ENCODE measurements around the gene PRR29. TPM values are rescaled to one million over a fixed set of nuclear protein-coding genes. Genes with fewer than 3 reads are reported as not detected.
A peak's percentile ranks its signal among the peaks of the same experiment; 100 is the strongest.

The PRR29 gene
- total RNA-seq, 4 donors from 2014 or later, result 0.29 to 2.8 (median 1.5) TPM; not detected in 1

GRCh38 chr17:63984236-63984635 lies 13.9 kb upstream of the PRR29 start:
- H3K27me3 ChIP-seq, result no peaks in the 10 kb centered on the region
- H3K27ac ChIP-seq, result peak overlapping the region; percentile 52

GRCh38 chr17:63984651-63985386 lies 13.3 kb upstream of the PRR29 start:
- TF ChIP-seq CTCF (IDR thresholded peaks at IDR 0.05) (no peak), POLR2A (IDR thresholded peaks at IDR 0.05) (no peak)
- peak overlapping the region; percentile 52 to 67 for H3K27ac ChIP-seq
- H3K4me1 ChIP-seq, result no peaks in the 10 kb centered on the region
- no peak overlapping the region for H3K4me3 ChIP-seq
- intact Hi-C loops (cut with DNase I; ENCODE audit: low total_unique reads), result no loop called here
- H3K36me3 ChIP-seq, result no peaks in the 10 kb centered on the region
- no peaks in the 10 kb centered on the region for H3K27me3 ChIP-seq
- H3K9me3 ChIP-seq, result no peaks in the 10 kb centered on the region
- DNase-seq, result peak in 1 of 2 donors; percentile 60

More at GRCh38 chr17:63984236-63984635, 13.9 kb upstream of the PRR29 start:
- Histone ChIP-seq H3K4me1 (no peaks in the 10 kb centered on the region), H3K9me3 (no peaks in the 10 kb centered on the region), H3K4me3 (no peak overlapping the region), H3K36me3 (no peaks in the 10 kb centered on the region)
- intact Hi-C loops (cut with DNase I; ENCODE audit: low total_unique reads), result no loop called here
- DNase-seq, result no peak
- TF ChIP-seq CTCF (IDR thresholded peaks at IDR 0.05), result no peak
- no peak for TF ChIP-seq POLR2A (IDR thresholded peaks at IDR 0.05)

- Histone ChIP-seq H3K36me3 (no peaks in the 10 kb centered on the region), H3K4me3 (no peak overlapping the region), H3K27me3 (peaks cover 0 to 4% of the 10 kb centered on the region in 2 donors), H3K27ac (peak overlapping the region; percentile 20 to 67), H3K9me3 (no peaks in the 10 kb centered on the region), H3K4me1 (no peaks in the 10 kb centered on the region)
- intact Hi-C loops (cut with DNase I; ENCODE audit: low total_unique reads), result no loop called here
- no peak for DNase-seq
- TF ChIP-seq POLR2A (IDR thresholded peaks at IDR 0.05) (no peak), CTCF (IDR thresholded peaks at IDR 0.05) (no peak)
Measured at GRCh38 chr17:63985387-63986140, 12.6 kb upstream of the PRR29 start.

GRCh38 chr17:63986821-63987220 lies 11.3 kb upstream of the PRR29 start:
- no peak overlapping the region for H3K4me3 ChIP-seq
- H3K4me1 ChIP-seq, result no peaks in the 10 kb centered on the region
- H3K36me3 ChIP-seq, result no peaks in the 10 kb centered on the region
- no peaks in the 10 kb centered on the region for H3K9me3 ChIP-seq
- intact Hi-C loops (cut with DNase I; ENCODE audit: low total_unique reads), result no loop called here
- H3K27ac ChIP-seq, result peak overlapping the region in 1 of 2 donors; percentile 33
- TF ChIP-seq CTCF (IDR thresholded peaks at IDR 0.05) (no peak), POLR2A (IDR thresholded peaks at IDR 0.05) (no peak)
- DNase-seq, result no peak
- H3K27me3 ChIP-seq, result peaks cover 0 to 7% of the 10 kb centered on the region in 2 donors
